Endothelial cell of umbilical vein (primary cell): ENCODE results near the gene TTL. TPM values are rescaled to one million over a fixed set of nuclear protein-coding genes. Genes with fewer than 3 reads are reported as not detected.

Experiments
- BruUV-seq: library from RNA; stranded (reverse); fragments of 400-500 nt; replicated peaks from 2 replicates; lab custom pipeline; 2021; lab: Mats Ljungman, UMichigan
- CTCF ChIA-PET: fragments of 300-600, 350-600 bp; sonication (Branson Sonifier 250); formaldehyde crosslinking; loops from one replicate; lab custom pipeline; 2021; ENCODE audit warnings: antibody characterized with exemption, inconsistent platforms; lab: Charles Lee
- POLR2A ChIA-PET: fragments of 300-600, 350-600 bp; sonication (Branson Sonifier 250); formaldehyde crosslinking; loops from one replicate; lab custom pipeline; 2021; ENCODE audit warnings: antibody characterized with exemption, inconsistent platforms; lab: Charles Lee
- DNase-seq: peaks from one replicate; pipeline ENCODE4 v3.0.0-alpha.2; 2011; ENCODE audit warnings: low read depth, low spot score
- FAIRE-seq: peaks from 2 replicates; lab custom pipeline; 2011; peaks lifted over from hg19 to GRCh38; lab: Jason Lieb, UNC
- H2AFZ ChIP-seq: 2 replicates; pipeline ENCODE4 v1.6.0; 2012; ENCODE audit warnings: low read depth, low read length, control low read depth, inconsistent platforms
- H3K27ac ChIP-seq: 2 replicates; pipeline ENCODE4 v1.5.1; 2011; ENCODE audit warnings: low read depth, mild to moderate bottlenecking, control low read depth, low read length, moderate library complexity; ENCODE audit not compliant: insufficient read depth
- H3K27me3 ChIP-seq, 2 experiments: 2 replicates each; pipeline versions ENCODE4 v1.6.0 to v1.6.1; 2011; ENCODE audit warnings: low read length in 2 of 2, mixed read lengths in 1 of 2; ENCODE audit not compliant: control insufficient read depth in 2 of 2, insufficient read depth in 2 of 2
- H3K36me3 ChIP-seq, 2 experiments: 2 replicates in 1 of 2; 3 replicates in 1 of 2; pipeline ENCODE4 v1.5.1; 2011; ENCODE audit warnings: low read length in 2 of 2, mild to moderate bottlenecking in 1 of 2, moderate library complexity in 1 of 2; ENCODE audit not compliant: control insufficient read depth in 2 of 2, insufficient read depth in 2 of 2; ENCODE audit errors: extremely low read depth in 1 of 2
- H3K4me1 ChIP-seq: 3 replicates; pipeline ENCODE4 v1.5.1; 2011; ENCODE audit warnings: mild to moderate bottlenecking, low read length; ENCODE audit not compliant: control insufficient read depth, insufficient read depth; ENCODE audit errors: extremely low read depth
- H3K4me2 ChIP-seq: 2 replicates; pipeline ENCODE4 v1.6.1; 2011; ENCODE audit warnings: low read length, control low read depth, mixed read lengths; ENCODE audit not compliant: insufficient read depth
- H3K4me3 ChIP-seq, 3 experiments: fragments of 200-600 bp in 1 of 3; sonication (generic), shearing (Covaris generic) in 1 of 3; replicated peaks in 1 of 3; 2 replicates each; pipeline ENCODE4 v1.5.1; 2011 to 2016; ENCODE audit warnings: control low read depth in 3 of 3, low read length in 3 of 3, mild to moderate bottlenecking in 2 of 3, inconsistent platforms in 1 of 3, low read depth in 1 of 3, moderate library complexity in 1 of 3; ENCODE audit not compliant: insufficient read depth in 1 of 3
- H3K79me2 ChIP-seq: 2 replicates; pipeline ENCODE4 v1.6.0; 2012; ENCODE audit warnings: low read length, inconsistent platforms; ENCODE audit not compliant: control insufficient read depth, insufficient read depth
- H3K9ac ChIP-seq: replicated peaks from 2 replicates; pipeline ENCODE3; 2011; ENCODE audit warnings: low read length, control low read depth; ENCODE audit not compliant: insufficient read depth; ENCODE audit errors: extremely low read depth
- H3K9me1 ChIP-seq: replicated peaks from 3 replicates; pipeline ENCODE4 v1.6.0; 2011; ENCODE audit warnings: mild to moderate bottlenecking, low read length; ENCODE audit not compliant: control insufficient read depth, insufficient read depth; ENCODE audit errors: extremely low read depth
- H3K9me3 ChIP-seq: replicated peaks from 2 replicates; pipeline ENCODE4 v1.5.1; 2012; ENCODE audit warnings: low read length, inconsistent platforms; ENCODE audit not compliant: control insufficient read depth, insufficient read depth
- H4K20me1 ChIP-seq: replicated peaks from 2 replicates; pipeline ENCODE3; 2011; ENCODE audit warnings: mild to moderate bottlenecking, low read length; ENCODE audit not compliant: control insufficient read depth, insufficient read depth; ENCODE audit errors: extremely low read depth
- CTCF ChIP-seq, 2 donors: IDR thresholded peaks; 1 replicate in 1 of 2; 2 replicates in 1 of 2; pipeline ENCODE4 v1.5.1; 2011; ENCODE audit warnings: low read length in 2 of 2, mild to moderate bottlenecking in 2 of 2, moderate library complexity in 2 of 2, control low read depth in 1 of 2, inconsistent platforms in 1 of 2, low read depth in 1 of 2; ENCODE audit not compliant: insufficient read depth in 1 of 2; ENCODE audit errors: extremely low read depth in 1 of 2
- EZH2 ChIP-seq: IDR thresholded peaks from 2 replicates; pipeline ENCODE4 v1.6.1; 2012; ENCODE audit warnings: borderline replicate concordance, low read depth, mild to moderate bottlenecking, moderate library complexity, low read length, inconsistent platforms; ENCODE audit not compliant: severe bottlenecking
- JUN ChIP-seq: IDR thresholded peaks from 2 replicates; pipeline ENCODE4 v1.6.1; 2011; ENCODE audit warnings: borderline replicate concordance, low read depth; ENCODE audit not compliant: insufficient read length, insufficient read depth
- POLR2AphosphoS5 ChIP-seq: IDR thresholded peaks from 2 replicates; pipeline ENCODE4 v1.6.1; 2012; ENCODE audit warnings: low read depth, mild to moderate bottlenecking, control low read depth, low read length, moderate library complexity; ENCODE audit not compliant: insufficient read depth
- dilution Hi-C: fragments of 300-500 bp; cut with MboI; formaldehyde crosslinking; loops from one replicate; pipeline ENCODE4 v1.15.0; 2019; ENCODE audit warnings: low sequenced_read_pairs; ENCODE audit not compliant: extremely low pct_ligation_motif_present
- intact Hi-C: fragments of 100-400 bp; cut with micrococcal nuclease; formaldehyde crosslinking; loops from one replicate; pipeline ENCODE4 v1.10.0; 2022
- polyA plus RNA-seq, 4 experiments: library from polyadenylated mRNA; depleted of rRNA in 3 of 4; stranded (reverse) in 3 of 4; unstranded in 1 of 4; fragments of >200 nt; gene quantifications; 2 replicates each; pipeline versions ENCODE4 v1.2.1 to v1.2.3, GENCODE V29; 2011 to 2012; ENCODE audit warnings: missing spikeins in 1 of 4
- total RNA-seq: library from RNA; stranded (reverse); gene quantifications from 2 replicates; pipeline ENCODE4 v1.2.3, GENCODE V29; 2021

The TTL gene
- total and polyA plus RNA-seq, 2 donors (not counting 3 experiments of a cell fraction or from before 2014, with no cell fraction given): 21.9 to 66.8 TPM

DNA sequence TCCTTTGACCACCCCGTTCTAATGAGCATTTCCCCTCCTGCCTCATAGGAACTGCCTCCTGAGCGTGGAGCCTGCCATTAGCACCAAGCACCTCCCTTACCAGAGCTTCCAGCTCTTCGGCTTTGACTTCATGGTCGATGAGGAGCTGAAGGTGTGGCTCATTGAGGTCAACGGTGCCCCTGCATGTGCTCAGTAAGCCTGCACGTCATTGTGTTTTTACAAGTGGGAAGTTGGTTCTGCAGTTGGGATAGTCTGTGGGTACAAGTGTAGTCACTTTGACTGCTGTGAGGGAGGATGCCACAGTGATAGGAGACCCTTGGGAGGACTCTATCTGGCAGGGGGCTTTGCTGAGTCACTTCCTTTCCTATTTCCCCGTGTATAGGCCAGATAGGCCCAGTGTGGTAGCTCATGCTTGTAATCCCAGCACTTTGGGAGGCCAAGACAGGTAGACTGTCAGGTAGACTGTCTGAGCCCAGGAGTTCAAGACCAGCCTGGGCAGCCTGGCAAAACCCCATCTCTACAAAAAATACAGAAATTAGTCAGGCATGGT is 38.4 kb downstream of the TTL start:
- no peaks in the 10 kb centered on the region for H3K9me1 ChIP-seq
- H3K9ac ChIP-seq: no peak overlapping the region
- H3K4me1 ChIP-seq: no peaks in the 10 kb centered on the region
- intact Hi-C loops (no loop called here), dilution Hi-C loops (no loop called here)
- POLR2A ChIA-PET: no interaction called here
- no TSS peak for BruUV-seq
- no peaks in the 10 kb centered on the region for H3K79me2 ChIP-seq
- no peak overlapping the region for H3K27ac ChIP-seq
- no peak overlapping the region for H2AFZ ChIP-seq
- H4K20me1 ChIP-seq: no peaks in the 10 kb centered on the region
- FAIRE-seq (no peak), DNase-seq (no peak)
- no peak for TF ChIP-seq POLR2AphosphoS5
- no peak for TF ChIP-seq JUN
- no peak for TF ChIP-seq EZH2
- no peak for TF ChIP-seq CTCF (IDR thresholded peaks at IDR 0.05; ENCODE audit: extremely low read depth in 1 of 2, insufficient read depth in 1 of 2, low read depth in 1 of 2, low read length in 2 of 2)
- CTCF ChIA-PET: interaction anchor here (1.0 to 1.5 kb wide), 2 partner anchors 10 to 40 kb away, joined by 3 to 4 read pairs; no protein-coding TSS in a partner anchor
- H3K4me3 ChIP-seq: no peak overlapping the region
- peaks cover 6 to 19% of the 10 kb centered on the region in 2 experiments for H3K36me3 ChIP-seq
- no peak overlapping the region for H3K4me2 ChIP-seq
- no peaks in the 10 kb centered on the region for H3K27me3 ChIP-seq
- H3K9me3 ChIP-seq: no peaks in the 10 kb centered on the region
